SK-N-SH treated with all-trans-retinoic acid at 6 μM for 48 hours (cell line): Measurements from ENCODE around the gene ARL15.

Experiments
- ATAC-seq: fragments of 200-7000 bp; cut with Tn5 transposase; 3 replicates; pipeline ENCODE4 v1.9.1; 2020; ENCODE audit warnings: mild to moderate bottlenecking, moderate library complexity
- BACH2 ChIP-seq: fragments of 250-450 bp; sonication (Bioruptor Pico); IDR thresholded peaks from 2 replicates; pipeline ENCODE4 v1.9.0; 2021; ENCODE audit warnings: mild to moderate bottlenecking, borderline replicate concordance
- CREB5 ChIP-seq: fragments of 250-450 bp; sonication (Bioruptor Pico); IDR thresholded peaks from 2 replicates; pipeline ENCODE4 v1.5.1; 2020; ENCODE audit warnings: low read depth, mild to moderate bottlenecking, moderate library complexity
- CSDC2 ChIP-seq: fragments of 250-450 bp; sonication (Bioruptor Pico); IDR thresholded peaks from 2 replicates; pipeline ENCODE4 v1.5.0; 2020; ENCODE audit warnings: mild to moderate bottlenecking, moderate library complexity
- CSRNP3 ChIP-seq: fragments of 250-450 bp; sonication (Bioruptor Pico); IDR thresholded peaks from 2 replicates; pipeline ENCODE4 v1.5.1; 2021; ENCODE audit warnings: mild to moderate bottlenecking, moderate library complexity
- ESRRG ChIP-seq: fragments of 250-450 bp; sonication (Bioruptor Pico); IDR thresholded peaks from 2 replicates; pipeline ENCODE4 v1.6.1; 2021; ENCODE audit warnings: mild to moderate bottlenecking
- GLIS3 ChIP-seq: fragments of 250-450 bp; sonication (Bioruptor Pico); IDR thresholded peaks from 2 replicates; pipeline ENCODE4 v1.5.0; 2020; ENCODE audit warnings: mild to moderate bottlenecking, moderate library complexity
- ISL1 ChIP-seq: fragments of 250-450 bp; sonication (Bioruptor Pico); IDR thresholded peaks from 2 replicates; pipeline ENCODE4 v2.1.2; 2022; ENCODE audit warnings: mild to moderate bottlenecking, moderate library complexity
- OSR1 ChIP-seq: fragments of 250-450 bp; sonication (Bioruptor Pico); IDR thresholded peaks from 2 replicates; pipeline ENCODE4 v1.8.0; 2022; ENCODE audit warnings: moderate library complexity, mild to moderate bottlenecking, inconsistent platforms
- PATZ1 ChIP-seq: fragments of 250-450 bp; sonication (Bioruptor Pico); IDR thresholded peaks from 2 replicates; pipeline ENCODE4 v1.8.0; 2020; ENCODE audit warnings: mild to moderate bottlenecking, moderate library complexity, borderline replicate concordance
- POU6F1 ChIP-seq: fragments of 250-450 bp; sonication (Bioruptor Pico); IDR thresholded peaks from 2 replicates; pipeline ENCODE4 v1.8.0; 2021; ENCODE audit warnings: low read depth, mild to moderate bottlenecking, moderate library complexity, borderline replicate concordance
- PPARA ChIP-seq: fragments of 250-450 bp; sonication (Bioruptor Pico); IDR thresholded peaks from 2 replicates; pipeline ENCODE4 v1.5.0; 2020; ENCODE audit warnings: mild to moderate bottlenecking, borderline replicate concordance
- RARB ChIP-seq: fragments of 250-450 bp; sonication (Bioruptor Pico); IDR thresholded peaks from 2 replicates; pipeline ENCODE4 v1.8.0; 2021; ENCODE audit warnings: mild to moderate bottlenecking, moderate library complexity
- SNAI2 ChIP-seq: fragments of 250-450 bp; sonication (Bioruptor Pico); IDR thresholded peaks from 2 replicates; pipeline ENCODE4 v1.5.0; 2020; ENCODE audit warnings: mild to moderate bottlenecking, moderate library complexity
- TCF4 ChIP-seq: fragments of 250-450 bp; sonication (Bioruptor Pico); IDR thresholded peaks from 2 replicates; pipeline ENCODE4 v1.8.0; 2021; ENCODE audit warnings: mild to moderate bottlenecking, moderate library complexity, borderline replicate concordance
- TOX ChIP-seq: fragments of 250-450 bp; sonication (Bioruptor Pico); IDR thresholded peaks from 2 replicates; pipeline ENCODE4 v1.8.0; 2021; ENCODE audit warnings: mild to moderate bottlenecking, moderate library complexity, borderline replicate concordance
- TSHZ2 ChIP-seq: fragments of 250-450 bp; sonication (Bioruptor Pico); IDR thresholded peaks from 2 replicates; pipeline ENCODE4 v1.5.0; 2020; ENCODE audit warnings: mild to moderate bottlenecking, moderate library complexity
- ZFP3 ChIP-seq: fragments of 250-450 bp; sonication (Bioruptor Pico); IDR thresholded peaks from 2 replicates; pipeline ENCODE4 v1.5.0; 2020; ENCODE audit warnings: mild to moderate bottlenecking, moderate library complexity
- ZFP30 ChIP-seq: fragments of 450-650 bp; formaldehyde crosslinking; IDR thresholded peaks from 2 replicates; pipeline ENCODE4 v1.5.0; 2022; ENCODE audit warnings: mild to moderate bottlenecking, moderate library complexity
- ZNF565 ChIP-seq: fragments of 450-650 bp; formaldehyde crosslinking; conservative IDR thresholded peaks from 2 replicates; pipeline ENCODE4 v1.5.0; 2020; ENCODE audit warnings: low read depth, mild to moderate bottlenecking, moderate library complexity
- ZNF70 ChIP-seq: fragments of 450-650 bp; formaldehyde crosslinking; IDR thresholded peaks from 2 replicates; pipeline ENCODE4 v1.5.0; 2020; ENCODE audit warnings: mild to moderate bottlenecking, moderate library complexity
- ZNF8 ChIP-seq: fragments of 450-650 bp; formaldehyde crosslinking; IDR thresholded peaks from 2 replicates; pipeline ENCODE4 v1.5.0; 2020; ENCODE audit warnings: mild to moderate bottlenecking, moderate library complexity

The ARL15 gene

GRCh38 chr5:54259090-54259489, 51.3 kb downstream of the ARL15 start:
- TF ChIP-seq SNAI2 (no peak), TOX (CRISPR knock-in tag) (no peak), ISL1 (CRISPR knock-in tag) (no peak), PATZ1 (CRISPR knock-in tag) (no peak), ESRRG (CRISPR knock-in tag) (no peak)
- ATAC-seq = no peak

GRCh38 chr5:54257366-54258118, 52.8 kb downstream of the ARL15 start:
- TF ChIP-seq ISL1 (CRISPR knock-in tag) (no peak), RARB (CRISPR knock-in tag) (no peak), POU6F1 (CRISPR knock-in tag) (no peak), ZNF8 (CRISPR knock-in tag) (no peak), TSHZ2 (CRISPR knock-in tag) (no peak), CSRNP3 (CRISPR knock-in tag) (no peak), GLIS3 (CRISPR knock-in tag) (no peak), TOX (CRISPR knock-in tag) (no peak), BACH2 (CRISPR knock-in tag) (no peak), ZNF565 (CRISPR knock-in tag) (no peak), ESRRG (CRISPR knock-in tag) (no peak), CSDC2 (no peak), CREB5 (CRISPR knock-in tag) (no peak), ZFP3 (CRISPR knock-in tag) (no peak), TCF4 (CRISPR knock-in tag) (no peak), PPARA (CRISPR knock-in tag) (no peak), ZFP30 (no peak), OSR1 (CRISPR knock-in tag) (no peak)
- TF ChIP-seq, all 23 proteins: peak for 0
- no peak for ATAC-seq

- peak; percentile 58 for ATAC-seq
- TF ChIP-seq CSRNP3 (CRISPR knock-in tag) (no peak), ZNF8 (CRISPR knock-in tag) (no peak), ZNF70 (CRISPR knock-in tag) (no peak), PATZ1 (CRISPR knock-in tag) (no peak), ZFP3 (CRISPR knock-in tag) (no peak), SNAI2 (no peak), RARB (CRISPR knock-in tag) (no peak), ZNF565 (CRISPR knock-in tag) (no peak), BACH2 (CRISPR knock-in tag) (no peak), ESRRG (CRISPR knock-in tag) (no peak), ISL1 (CRISPR knock-in tag) (no peak), ZFP30 (no peak), TCF4 (CRISPR knock-in tag) (no peak), PPARA (CRISPR knock-in tag) (no peak)
Observed at GRCh38 chr5:54254482-54255198, 55.7 kb downstream of the ARL15 start.
